GM12875 (cell line): ENCODE measurements around the gene GTPBP3.

ENCODE experiments used
- H3K4me3 ChIP-seq: one replicate; pipeline ENCODE4 v1.5.1; 2011; ENCODE audit warnings: low read depth, low read length, control low read depth
- CTCF ChIP-seq: IDR thresholded peaks from 2 replicates; pipeline ENCODE4 v1.5.1; 2011; ENCODE audit warnings: low read depth, mild to moderate bottlenecking, control low read depth, inconsistent platforms, low read length, moderate library complexity, borderline replicate concordance; ENCODE audit not compliant: insufficient read depth

GTPBP3 gene

GRCh38 chr19:17325133-17325532, 12.2 kb upstream of the GTPBP3 start:
- no peak for TF ChIP-seq CTCF
- no peak overlapping the region for H3K4me3 ChIP-seq

DNA sequence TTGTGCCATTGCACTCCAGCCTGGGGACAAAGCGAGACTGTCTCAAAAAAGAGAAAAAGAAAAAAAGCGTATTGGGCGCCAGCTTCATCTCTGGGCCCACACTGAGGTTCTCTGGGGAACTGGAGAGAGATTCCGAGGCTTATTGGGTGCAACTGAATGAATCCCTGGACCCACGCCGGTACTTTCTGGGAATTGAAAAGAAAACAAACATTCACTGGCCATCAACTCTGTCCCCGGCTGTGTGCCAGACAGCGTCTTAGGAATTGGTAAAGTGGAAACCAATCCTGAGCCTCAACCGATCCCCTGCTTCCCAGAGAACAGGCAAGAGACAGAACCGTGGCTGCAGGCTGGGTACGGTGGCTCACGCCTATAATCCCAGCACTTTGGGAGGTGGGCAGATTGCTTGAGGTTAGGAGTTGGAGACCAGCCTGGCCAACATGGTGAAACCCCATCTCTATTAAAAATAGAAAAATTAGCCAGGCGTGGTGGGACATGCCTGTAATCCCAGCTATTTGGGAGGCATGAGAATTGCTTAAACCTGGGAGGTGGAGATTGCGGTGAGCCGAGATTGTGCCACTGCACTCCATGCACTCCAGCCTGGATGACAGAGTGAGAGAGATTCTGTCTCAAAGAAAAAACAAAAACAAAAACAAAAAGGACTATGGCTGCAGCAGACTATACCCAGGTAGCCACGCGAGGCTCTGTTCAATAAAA, 11.3 kb upstream of the GTPBP3 start:
- no peak for TF ChIP-seq CTCF
- no peak overlapping the region for H3K4me3 ChIP-seq

GRCh38 chr19:17326595-17326966, 10.8 kb upstream of the GTPBP3 start:
- no peak for TF ChIP-seq CTCF
- H3K4me3 ChIP-seq: no peak overlapping the region

DNA sequence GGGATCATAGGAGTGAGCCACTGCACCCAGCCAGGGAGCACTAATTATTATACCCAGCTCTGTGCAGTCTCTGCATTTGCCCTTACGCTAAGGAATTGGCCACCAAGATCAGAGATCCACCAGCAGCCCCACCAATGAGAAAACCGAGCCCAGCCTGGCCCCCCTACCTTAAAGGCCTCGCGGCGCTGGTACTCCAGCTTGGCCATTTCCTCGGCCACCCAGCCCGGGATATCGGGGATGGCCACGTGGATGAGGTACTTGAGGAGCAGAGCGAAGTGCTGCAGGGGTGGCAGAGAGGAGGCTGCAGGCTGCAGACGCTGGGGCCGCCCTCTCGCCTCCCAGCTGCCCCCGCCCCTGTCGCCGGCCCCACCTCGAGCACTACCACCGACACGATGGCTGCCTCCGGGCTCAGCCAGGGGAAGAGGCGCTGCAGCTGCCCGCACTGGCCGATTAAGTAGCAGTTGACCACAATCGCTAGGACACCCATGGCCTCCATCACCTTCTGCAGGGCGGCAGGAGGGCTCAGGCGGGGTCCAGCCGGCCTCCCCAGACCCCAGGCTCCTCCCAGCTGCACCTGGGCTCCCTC, 10.2 kb upstream of the GTPBP3 start:
- H3K4me3 ChIP-seq: no peak overlapping the region
- no peak for TF ChIP-seq CTCF

- TF ChIP-seq CTCF: no peak
- H3K4me3 ChIP-seq: peak overlapping the region; percentile 26
Observed at GRCh38 chr19:17327654-17328516, 9.5 kb upstream of the GTPBP3 start.

- peak overlapping the region; percentile 26 for H3K4me3 ChIP-seq
- no peak for TF ChIP-seq CTCF
Observed at GRCh38 chr19:17328517-17329365, 8.6 kb upstream of the GTPBP3 start.
